GM23338 (cell line): ENCODE data around the gene RABL6. TPM values are rescaled to one million over a fixed set of nuclear protein-coding genes. Genes with fewer than 3 reads are reported as not detected.

Source experiments
- ATAC-seq: fragments of 200-7000 bp; cut with Tn5 transposase; 3 replicates; pipeline ENCODE4 v1.9.1; 2020
- DNase-seq: peaks from one replicate; pipeline ENCODE4 v3.0.0-alpha.2; 2015; ENCODE audit warnings: low spot score
- H2AFZ ChIP-seq: fragments of 200-600 bp; sonication (generic); 2 replicates; pipeline ENCODE4 v1.8.0; 2016; ENCODE audit warnings: antibody characterized with exemption, mild to moderate bottlenecking, moderate library complexity
- H3F3A ChIP-seq: fragments of 200-600 bp; sonication (generic); replicated peaks from 2 replicates; pipeline ENCODE4 v1.8.0; 2017; ENCODE audit warnings: antibody characterized with exemption, mixed run types, low read depth
- H3K27ac ChIP-seq: fragments of 200-600 bp; sonication (generic); 2 replicates; pipeline ENCODE4 v1.6.1; 2016; ENCODE audit warnings: low read depth
- H3K27me3 ChIP-seq: fragments of 200-600 bp; sonication (generic); 2 replicates; pipeline ENCODE4 v1.8.0; 2016; ENCODE audit warnings: mild to moderate bottlenecking, mixed run types, moderate library complexity; ENCODE audit not compliant: insufficient read depth
- H3K36me3 ChIP-seq: fragments of 200-600 bp; sonication (generic); 2 replicates; pipeline ENCODE4 v1.8.0; 2016; ENCODE audit warnings: mild to moderate bottlenecking; ENCODE audit not compliant: insufficient read depth
- H3K4me1 ChIP-seq: fragments of 200-600 bp; sonication (generic); 2 replicates; pipeline ENCODE4 v1.8.0; 2016; ENCODE audit warnings: mild to moderate bottlenecking, moderate library complexity; ENCODE audit not compliant: insufficient read depth
- H3K4me2 ChIP-seq: fragments of 200-600 bp; sonication (generic); 2 replicates; pipeline ENCODE4 v1.7.1; 2017; ENCODE audit warnings: mixed run types
- H3K4me3 ChIP-seq: fragments of 200-600 bp; sonication (generic); 2 replicates; pipeline ENCODE4 v1.6.1; 2016; ENCODE audit warnings: mixed run types
- H3K79me2 ChIP-seq: fragments of 200-600 bp; sonication (generic); replicated peaks from 2 replicates; pipeline ENCODE4 v1.8.0; 2017; ENCODE audit warnings: mild to moderate bottlenecking; ENCODE audit not compliant: insufficient read depth
- H3K9me2 ChIP-seq: fragments of 200-600 bp; sonication (generic); 2 replicates; pipeline ENCODE4 v1.8.0; 2017; ENCODE audit not compliant: insufficient read depth
- H4K20me1 ChIP-seq: fragments of 200-600 bp; sonication (generic); replicated peaks from 2 replicates; pipeline ENCODE4 v1.8.0; 2017; ENCODE audit warnings: mild to moderate bottlenecking; ENCODE audit not compliant: insufficient read depth
- H3K27ac Mint-ChIP-seq: 2 replicates; pipeline ENCODE4 v1.8.0; 2020; ENCODE audit warnings: inconsistent platforms, mild to moderate bottlenecking, moderate library complexity, mixed read lengths
- H3K27me3 Mint-ChIP-seq: 3 replicates; pipeline ENCODE4 v1.8.0; 2022; ENCODE audit warnings: low read depth, mild to moderate bottlenecking, moderate library complexity, mixed read lengths, inconsistent platforms; ENCODE audit not compliant: insufficient read depth, poor library complexity
- H3K36me3 Mint-ChIP-seq: 3 replicates; pipeline ENCODE4 v1.8.0; 2021; ENCODE audit warnings: low read depth, mild to moderate bottlenecking, inconsistent platforms, moderate library complexity, mixed read lengths
- H3K4me1 Mint-ChIP-seq: 3 replicates; pipeline ENCODE4 v1.8.0; 2020; ENCODE audit warnings: mild to moderate bottlenecking, inconsistent platforms, mixed read lengths
- H3K4me3 Mint-ChIP-seq: 3 replicates; pipeline ENCODE4 v1.8.0; 2021; ENCODE audit warnings: moderate library complexity, mild to moderate bottlenecking, inconsistent platforms, mixed read lengths
- H3K9me3 Mint-ChIP-seq: 3 replicates; pipeline ENCODE4 v1.8.0; 2020; ENCODE audit warnings: moderate library complexity, mild to moderate bottlenecking, inconsistent platforms, mixed read lengths
- CREB1 ChIP-seq: fragments of 250-450 bp; sonication (Bioruptor Pico); IDR thresholded peaks from 2 replicates; pipeline ENCODE4 v1.5.0; 2020; ENCODE audit warnings: low read depth, mild to moderate bottlenecking, moderate library complexity
- EZH2 ChIP-seq: fragments of 200-600 bp; sonication (generic); IDR thresholded peaks from one replicate; pipeline ENCODE4 v1.8.0; 2017; ENCODE audit warnings: antibody characterized with exemption, mild to moderate bottlenecking, low read depth; ENCODE audit not compliant: unreplicated experiment
- EZH2phosphoT487 ChIP-seq: fragments of 200-600 bp; sonication (generic); IDR thresholded peaks from one replicate; pipeline ENCODE4 v1.8.1; 2018; ENCODE audit warnings: antibody characterized with exemption; ENCODE audit not compliant: unreplicated experiment
- JUNB ChIP-seq: IDR thresholded peaks from one replicate; pipeline ENCODE4 v1.6.1; 2016; ENCODE audit warnings: antibody characterized with exemption; ENCODE audit not compliant: unreplicated experiment
- NANOG ChIP-seq: IDR thresholded peaks from 2 replicates; pipeline ENCODE4 v1.6.1; 2016; ENCODE audit warnings: antibody characterized with exemption, borderline replicate concordance
- POLR2AphosphoS5 ChIP-seq: IDR thresholded peaks from 2 replicates; pipeline ENCODE4 v1.6.1; 2016; ENCODE audit warnings: antibody characterized with exemption, low read depth
- STAT1 ChIP-seq: IDR thresholded peaks from one replicate; pipeline ENCODE4 v1.6.1; 2016; ENCODE audit warnings: antibody characterized with exemption; ENCODE audit not compliant: unreplicated experiment
- ZNF114 ChIP-seq: fragments of 250-450 bp; sonication (Bioruptor Pico); IDR thresholded peaks from 2 replicates; pipeline ENCODE4 v1.5.0; 2020; ENCODE audit warnings: mild to moderate bottlenecking, moderate library complexity
- ZNF331 ChIP-seq: fragments of 250-450 bp; sonication (Bioruptor Pico); IDR thresholded peaks from 2 replicates; pipeline ENCODE4 v1.5.0; 2020; ENCODE audit warnings: low read depth, mild to moderate bottlenecking, moderate library complexity
- polyA plus RNA-seq: library from polyadenylated mRNA; unstranded; fragments of >200 nt; fragmentation: Nextera tagmentation; extraction: Ambion mirVana; gene quantifications from 2 replicates; pipeline ENCODE4 v1.2.1, GENCODE V29; 2016
- total RNA-seq: library from RNA; depleted of rRNA; stranded (reverse); fragments of >200 nt; shearing (Covaris generic); gene quantifications from 2 replicates; pipeline ENCODE4 v1.2.3, GENCODE V29; 2014
- TF ChIP-seq, protein P1 (sequence below), 2 experiments: fragments of 200-600 bp in 1 of 2; sonication (generic) in 1 of 2; conservative IDR thresholded peaks; 2 replicates each; pipeline versions ENCODE4 v1.5.1 to v1.6.1; 2016 to 2017; ENCODE audit warnings: antibody characterized with exemption in 2 of 2, low read depth in 2 of 2, mild to moderate bottlenecking in 2 of 2, moderate library complexity in 1 of 2
- TF ChIP-seq, protein P2 (sequence below): IDR thresholded peaks from one replicate; pipeline ENCODE4 v1.6.1; 2018; ENCODE audit warnings: antibody characterized with exemption; ENCODE audit not compliant: unreplicated experiment
- TF ChIP-seq, protein P3 (sequence below): IDR thresholded peaks from 2 replicates; pipeline ENCODE4 v1.6.1; 2016; ENCODE audit warnings: antibody characterized with exemption
- TF ChIP-seq, protein P4 (sequence below): fragments of 250-450 bp; sonication (Bioruptor Pico); IDR thresholded peaks from 2 replicates; pipeline ENCODE4 v1.5.0; 2020; ENCODE audit warnings: mild to moderate bottlenecking, moderate library complexity

The RABL6 gene
- total and polyA plus RNA-seq, 2 experiments from 2014 or later: 59.1 to 127 TPM

DNA sequence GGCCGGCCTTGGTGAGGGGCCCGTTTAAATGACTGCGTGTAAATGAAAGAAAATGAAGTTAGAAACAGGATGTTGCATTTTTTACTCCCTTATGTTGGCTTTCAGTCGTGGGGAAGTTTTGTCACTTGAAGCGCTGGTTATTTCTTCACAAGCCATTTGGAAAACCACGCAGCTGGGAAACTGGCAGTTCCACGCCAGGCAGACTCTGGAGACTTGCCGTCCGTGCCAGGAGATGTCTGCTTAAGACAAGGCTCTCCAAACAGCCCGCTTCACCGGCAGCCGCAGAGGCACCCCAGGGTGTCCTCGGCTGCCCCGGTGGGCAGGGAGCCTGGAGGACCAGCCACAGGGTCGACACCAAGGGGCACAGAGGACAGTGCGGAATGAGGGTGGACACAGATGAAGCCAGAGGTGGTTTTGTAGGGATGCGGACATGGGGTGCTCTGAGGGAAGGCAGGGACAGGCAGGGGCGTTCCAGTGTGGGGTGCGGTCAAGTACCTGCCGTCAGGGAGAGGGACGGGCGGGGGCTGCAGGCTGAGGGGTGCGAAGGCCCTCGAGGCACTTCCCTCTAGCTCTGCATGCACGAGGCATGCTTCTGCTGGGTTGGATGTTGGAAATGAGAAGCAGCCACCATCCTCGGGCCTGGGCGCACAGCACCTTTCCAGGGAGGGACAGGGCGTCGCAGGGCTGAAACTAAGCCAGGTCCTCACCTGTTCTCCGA, 23.4 kb downstream of the RABL6 start:
- Histone ChIP-seq H3K27ac (no peak overlapping the region), H3K4me3 (no peak overlapping the region), H3K27me3 (no peaks in the 10 kb centered on the region), H3K36me3 (no peaks in the 10 kb centered on the region), H3F3A (peaks cover 5% of the 10 kb centered on the region; the same call in 1 of the 2 replicates), H3K79me2 (no peaks in the 10 kb centered on the region), H3K4me1 (no peaks in the 10 kb centered on the region), H4K20me1 (peaks cover 6% of the 10 kb centered on the region; the same call in 1 of the 2 replicates), H3K4me2 (no peak overlapping the region), H2AFZ (no peak overlapping the region), H3K9me2 (no peaks in the 10 kb centered on the region)
- ATAC-seq: no peak
- peaks cover 12% of the 10 kb centered on the region for H3K27me3 Mint-ChIP-seq
- TF ChIP-seq, protein P1, sequence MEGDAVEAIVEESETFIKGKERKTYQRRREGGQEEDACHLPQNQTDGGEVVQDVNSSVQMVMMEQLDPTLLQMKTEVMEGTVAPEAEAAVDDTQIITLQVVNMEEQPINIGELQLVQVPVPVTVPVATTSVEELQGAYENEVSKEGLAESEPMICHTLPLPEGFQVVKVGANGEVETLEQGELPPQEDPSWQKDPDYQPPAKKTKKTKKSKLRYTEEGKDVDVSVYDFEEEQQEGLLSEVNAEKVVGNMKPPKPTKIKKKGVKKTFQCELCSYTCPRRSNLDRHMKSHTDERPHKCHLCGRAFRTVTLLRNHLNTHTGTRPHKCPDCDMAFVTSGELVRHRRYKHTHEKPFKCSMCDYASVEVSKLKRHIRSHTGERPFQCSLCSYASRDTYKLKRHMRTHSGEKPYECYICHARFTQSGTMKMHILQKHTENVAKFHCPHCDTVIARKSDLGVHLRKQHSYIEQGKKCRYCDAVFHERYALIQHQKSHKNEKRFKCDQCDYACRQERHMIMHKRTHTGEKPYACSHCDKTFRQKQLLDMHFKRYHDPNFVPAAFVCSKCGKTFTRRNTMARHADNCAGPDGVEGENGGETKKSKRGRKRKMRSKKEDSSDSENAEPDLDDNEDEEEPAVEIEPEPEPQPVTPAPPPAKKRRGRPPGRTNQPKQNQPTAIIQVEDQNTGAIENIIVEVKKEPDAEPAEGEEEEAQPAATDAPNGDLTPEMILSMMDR (conservative IDR thresholded peaks at IDR 0.05; ENCODE audit: low read depth in 2 of 2): no peak
- TF ChIP-seq POLR2AphosphoS5: no peak
- TF ChIP-seq CREB1 (CRISPR knock-in tag): no peak
- TF ChIP-seq EZH2phosphoT487: no peak
- no peak for TF ChIP-seq STAT1
- TF ChIP-seq, protein P2, sequence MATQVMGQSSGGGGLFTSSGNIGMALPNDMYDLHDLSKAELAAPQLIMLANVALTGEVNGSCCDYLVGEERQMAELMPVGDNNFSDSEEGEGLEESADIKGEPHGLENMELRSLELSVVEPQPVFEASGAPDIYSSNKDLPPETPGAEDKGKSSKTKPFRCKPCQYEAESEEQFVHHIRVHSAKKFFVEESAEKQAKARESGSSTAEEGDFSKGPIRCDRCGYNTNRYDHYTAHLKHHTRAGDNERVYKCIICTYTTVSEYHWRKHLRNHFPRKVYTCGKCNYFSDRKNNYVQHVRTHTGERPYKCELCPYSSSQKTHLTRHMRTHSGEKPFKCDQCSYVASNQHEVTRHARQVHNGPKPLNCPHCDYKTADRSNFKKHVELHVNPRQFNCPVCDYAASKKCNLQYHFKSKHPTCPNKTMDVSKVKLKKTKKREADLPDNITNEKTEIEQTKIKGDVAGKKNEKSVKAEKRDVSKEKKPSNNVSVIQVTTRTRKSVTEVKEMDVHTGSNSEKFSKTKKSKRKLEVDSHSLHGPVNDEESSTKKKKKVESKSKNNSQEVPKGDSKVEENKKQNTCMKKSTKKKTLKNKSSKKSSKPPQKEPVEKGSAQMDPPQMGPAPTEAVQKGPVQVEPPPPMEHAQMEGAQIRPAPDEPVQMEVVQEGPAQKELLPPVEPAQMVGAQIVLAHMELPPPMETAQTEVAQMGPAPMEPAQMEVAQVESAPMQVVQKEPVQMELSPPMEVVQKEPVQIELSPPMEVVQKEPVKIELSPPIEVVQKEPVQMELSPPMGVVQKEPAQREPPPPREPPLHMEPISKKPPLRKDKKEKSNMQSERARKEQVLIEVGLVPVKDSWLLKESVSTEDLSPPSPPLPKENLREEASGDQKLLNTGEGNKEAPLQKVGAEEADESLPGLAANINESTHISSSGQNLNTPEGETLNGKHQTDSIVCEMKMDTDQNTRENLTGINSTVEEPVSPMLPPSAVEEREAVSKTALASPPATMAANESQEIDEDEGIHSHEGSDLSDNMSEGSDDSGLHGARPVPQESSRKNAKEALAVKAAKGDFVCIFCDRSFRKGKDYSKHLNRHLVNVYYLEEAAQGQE: no peak
- TF ChIP-seq JUNB: no peak
- TF ChIP-seq ZNF114 (CRISPR knock-in tag): no peak
- TF ChIP-seq EZH2: no peak
- no peak for TF ChIP-seq ZNF331
- TF ChIP-seq NANOG: no peak
- TF ChIP-seq, protein P3, sequence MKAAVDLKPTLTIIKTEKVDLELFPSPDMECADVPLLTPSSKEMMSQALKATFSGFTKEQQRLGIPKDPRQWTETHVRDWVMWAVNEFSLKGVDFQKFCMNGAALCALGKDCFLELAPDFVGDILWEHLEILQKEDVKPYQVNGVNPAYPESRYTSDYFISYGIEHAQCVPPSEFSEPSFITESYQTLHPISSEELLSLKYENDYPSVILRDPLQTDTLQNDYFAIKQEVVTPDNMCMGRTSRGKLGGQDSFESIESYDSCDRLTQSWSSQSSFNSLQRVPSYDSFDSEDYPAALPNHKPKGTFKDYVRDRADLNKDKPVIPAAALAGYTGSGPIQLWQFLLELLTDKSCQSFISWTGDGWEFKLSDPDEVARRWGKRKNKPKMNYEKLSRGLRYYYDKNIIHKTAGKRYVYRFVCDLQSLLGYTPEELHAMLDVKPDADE: no peak
- TF ChIP-seq, protein P4, sequence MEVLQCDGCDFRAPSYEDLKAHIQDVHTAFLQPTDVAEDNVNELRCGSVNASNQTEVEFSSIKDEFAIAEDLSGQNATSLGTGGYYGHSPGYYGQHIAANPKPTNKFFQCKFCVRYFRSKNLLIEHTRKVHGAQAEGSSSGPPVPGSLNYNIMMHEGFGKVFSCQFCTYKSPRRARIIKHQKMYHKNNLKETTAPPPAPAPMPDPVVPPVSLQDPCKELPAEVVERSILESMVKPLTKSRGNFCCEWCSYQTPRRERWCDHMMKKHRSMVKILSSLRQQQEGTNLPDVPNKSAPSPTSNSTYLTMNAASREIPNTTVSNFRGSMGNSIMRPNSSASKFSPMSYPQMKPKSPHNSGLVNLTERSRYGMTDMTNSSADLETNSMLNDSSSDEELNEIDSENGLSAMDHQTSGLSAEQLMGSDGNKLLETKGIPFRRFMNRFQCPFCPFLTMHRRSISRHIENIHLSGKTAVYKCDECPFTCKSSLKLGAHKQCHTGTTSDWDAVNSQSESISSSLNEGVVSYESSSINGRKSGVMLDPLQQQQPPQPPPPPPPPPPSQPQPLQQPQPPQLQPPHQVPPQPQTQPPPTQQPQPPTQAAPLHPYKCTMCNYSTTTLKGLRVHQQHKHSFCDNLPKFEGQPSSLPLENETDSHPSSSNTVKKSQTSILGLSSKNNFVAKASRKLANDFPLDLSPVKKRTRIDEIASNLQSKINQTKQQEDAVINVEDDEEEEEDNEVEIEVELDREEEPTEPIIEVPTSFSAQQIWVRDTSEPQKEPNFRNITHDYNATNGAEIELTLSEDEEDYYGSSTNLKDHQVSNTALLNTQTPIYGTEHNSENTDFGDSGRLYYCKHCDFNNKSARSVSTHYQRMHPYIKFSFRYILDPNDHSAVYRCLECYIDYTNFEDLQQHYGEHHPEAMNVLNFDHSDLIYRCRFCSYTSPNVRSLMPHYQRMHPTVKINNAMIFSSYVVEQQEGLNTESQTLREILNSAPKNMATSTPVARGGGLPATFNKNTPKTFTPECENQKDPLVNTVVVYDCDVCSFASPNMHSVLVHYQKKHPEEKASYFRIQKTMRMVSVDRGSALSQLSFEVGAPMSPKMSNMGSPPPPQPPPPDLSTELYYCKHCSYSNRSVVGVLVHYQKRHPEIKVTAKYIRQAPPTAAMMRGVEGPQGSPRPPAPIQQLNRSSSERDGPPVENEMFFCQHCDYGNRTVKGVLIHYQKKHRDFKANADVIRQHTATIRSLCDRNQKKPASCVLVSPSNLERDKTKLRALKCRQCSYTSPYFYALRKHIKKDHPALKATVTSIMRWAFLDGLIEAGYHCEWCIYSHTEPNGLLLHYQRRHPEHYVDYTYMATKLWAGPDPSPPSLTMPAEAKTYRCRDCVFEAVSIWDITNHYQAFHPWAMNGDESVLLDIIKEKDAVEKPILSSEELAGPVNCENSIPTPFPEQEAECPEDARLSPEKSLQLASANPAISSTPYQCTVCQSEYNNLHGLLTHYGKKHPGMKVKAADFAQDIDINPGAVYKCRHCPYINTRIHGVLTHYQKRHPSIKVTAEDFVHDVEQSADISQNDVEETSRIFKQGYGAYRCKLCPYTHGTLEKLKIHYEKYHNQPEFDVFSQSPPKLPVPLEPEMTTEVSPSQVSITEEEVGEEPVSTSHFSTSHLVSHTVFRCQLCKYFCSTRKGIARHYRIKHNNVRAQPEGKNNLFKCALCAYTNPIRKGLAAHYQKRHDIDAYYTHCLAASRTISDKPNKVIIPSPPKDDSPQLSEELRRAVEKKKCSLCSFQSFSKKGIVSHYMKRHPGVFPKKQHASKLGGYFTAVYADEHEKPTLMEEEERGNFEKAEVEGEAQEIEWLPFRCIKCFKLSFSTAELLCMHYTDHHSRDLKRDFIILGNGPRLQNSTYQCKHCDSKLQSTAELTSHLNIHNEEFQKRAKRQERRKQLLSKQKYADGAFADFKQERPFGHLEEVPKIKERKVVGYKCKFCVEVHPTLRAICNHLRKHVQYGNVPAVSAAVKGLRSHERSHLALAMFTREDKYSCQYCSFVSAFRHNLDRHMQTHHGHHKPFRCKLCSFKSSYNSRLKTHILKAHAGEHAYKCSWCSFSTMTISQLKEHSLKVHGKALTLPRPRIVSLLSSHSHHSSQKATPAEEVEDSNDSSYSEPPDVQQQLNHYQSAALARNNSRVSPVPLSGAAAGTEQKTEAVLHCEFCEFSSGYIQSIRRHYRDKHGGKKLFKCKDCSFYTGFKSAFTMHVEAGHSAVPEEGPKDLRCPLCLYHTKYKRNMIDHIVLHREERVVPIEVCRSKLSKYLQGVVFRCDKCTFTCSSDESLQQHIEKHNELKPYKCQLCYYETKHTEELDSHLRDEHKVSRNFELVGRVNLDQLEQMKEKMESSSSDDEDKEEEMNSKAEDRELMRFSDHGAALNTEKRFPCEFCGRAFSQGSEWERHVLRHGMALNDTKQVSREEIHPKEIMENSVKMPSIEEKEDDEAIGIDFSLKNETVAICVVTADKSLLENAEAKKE (CRISPR knock-in tag): no peak
- DNase-seq: no peak
- no peaks in the 10 kb centered on the region for H3K4me1 Mint-ChIP-seq
- H3K9me3 Mint-ChIP-seq: no peaks in the 10 kb centered on the region; the same call in 2 of the 3 replicates
- H3K36me3 Mint-ChIP-seq: peaks cover 33% of the 10 kb centered on the region
- no peak overlapping the region for H3K27ac Mint-ChIP-seq
- H3K4me3 Mint-ChIP-seq: no peak overlapping the region
